Measurements from ENCODE around the gene GAS2.
"Not testable (repeated sequence)": the region's sequence is repeated elsewhere in the genome, so short reads cannot be mapped to it uniquely, and the experiment has no call there.

Gene GAS2

DNA sequence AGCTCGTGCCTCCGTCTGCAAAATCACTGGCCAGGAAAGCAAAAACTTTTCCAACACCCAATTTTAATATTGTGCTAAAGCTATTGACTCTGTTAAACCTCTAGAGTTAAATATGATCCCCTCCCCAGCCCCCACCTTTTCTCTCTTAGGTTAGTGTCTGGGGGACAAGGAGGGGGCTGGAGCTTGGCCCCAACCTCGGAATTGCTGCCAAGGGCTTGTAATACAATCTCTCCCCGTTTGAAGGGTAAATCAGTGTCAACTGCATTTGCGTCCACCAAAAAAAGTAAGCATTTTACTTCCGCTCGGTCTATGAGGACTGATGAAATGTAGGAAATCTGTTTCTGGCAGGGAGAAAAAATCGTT lies at the start of gene GAS2:
Gene GAS2 (plus strand): TSS at position 287 of the 363 bp plus-strand sequence. CDS start 8,259 bp downstream, outside the sequence.
- no peak for DNase-seq (ENCODE audit: low read depth in 1 of 2, low spot score in 1 of 2)

DNA sequence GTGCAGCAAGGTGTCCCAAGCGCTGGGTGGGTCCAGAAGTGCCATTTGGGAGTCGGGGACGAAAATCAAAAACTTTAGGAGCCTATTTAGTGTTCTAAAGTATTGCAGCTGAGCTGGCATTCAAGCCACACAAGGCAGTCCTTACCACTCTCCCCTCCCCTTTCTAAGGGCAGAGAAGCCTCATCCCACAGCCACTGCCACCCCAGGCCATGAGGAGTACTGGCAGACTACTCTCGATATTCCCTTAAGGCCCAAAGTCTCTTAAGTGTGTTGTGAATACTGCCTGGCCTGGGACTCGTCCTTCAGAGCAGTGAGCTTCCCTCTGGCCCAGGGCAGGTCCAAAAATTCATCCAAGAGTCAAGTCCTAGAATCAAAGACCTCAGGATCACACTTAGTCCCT lies 48.5 kb upstream of the GAS2 start:
- DNase-seq (ENCODE audit: low read depth in 1 of 2, low spot score in 1 of 2), result no peak

DNA sequence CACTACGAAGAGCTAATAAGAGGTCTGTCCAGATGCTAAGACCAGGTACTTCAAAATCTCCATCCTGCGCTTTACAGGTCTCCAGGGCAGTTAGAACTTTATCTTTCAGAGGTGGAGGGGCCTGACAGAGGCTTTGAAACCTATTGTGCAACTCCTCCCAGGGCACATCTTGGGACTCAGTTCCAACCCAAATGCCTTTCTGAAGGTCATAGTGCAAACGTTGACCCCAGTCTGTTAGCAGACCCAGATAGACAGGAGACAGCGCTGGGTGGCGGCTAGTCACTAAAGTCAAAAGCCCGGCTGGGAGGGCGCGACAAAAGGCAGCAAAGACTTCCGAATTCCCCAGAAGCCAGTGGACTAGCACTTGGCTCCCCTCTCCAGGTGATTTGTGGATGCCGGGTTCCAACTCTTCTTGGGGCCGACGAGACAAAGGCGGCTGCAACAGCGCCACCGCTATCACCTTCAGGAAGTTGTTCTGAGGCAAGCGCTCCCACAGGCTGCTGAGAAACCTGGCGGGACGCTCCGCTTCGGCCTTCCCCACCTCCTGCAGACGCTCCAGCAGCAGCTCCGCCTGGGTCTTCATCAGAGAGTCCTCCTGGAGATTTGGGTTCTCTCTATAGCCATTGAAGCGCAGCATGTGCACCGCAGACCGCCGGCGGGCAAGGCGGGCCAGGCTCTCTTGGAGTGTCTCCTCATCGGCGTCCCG lies 41.5 kb upstream of the GAS2 start:
- peak; percentile 36 to 48 for DNase-seq (ENCODE audit: low read depth in 1 of 2, low spot score in 1 of 2)

DNA sequence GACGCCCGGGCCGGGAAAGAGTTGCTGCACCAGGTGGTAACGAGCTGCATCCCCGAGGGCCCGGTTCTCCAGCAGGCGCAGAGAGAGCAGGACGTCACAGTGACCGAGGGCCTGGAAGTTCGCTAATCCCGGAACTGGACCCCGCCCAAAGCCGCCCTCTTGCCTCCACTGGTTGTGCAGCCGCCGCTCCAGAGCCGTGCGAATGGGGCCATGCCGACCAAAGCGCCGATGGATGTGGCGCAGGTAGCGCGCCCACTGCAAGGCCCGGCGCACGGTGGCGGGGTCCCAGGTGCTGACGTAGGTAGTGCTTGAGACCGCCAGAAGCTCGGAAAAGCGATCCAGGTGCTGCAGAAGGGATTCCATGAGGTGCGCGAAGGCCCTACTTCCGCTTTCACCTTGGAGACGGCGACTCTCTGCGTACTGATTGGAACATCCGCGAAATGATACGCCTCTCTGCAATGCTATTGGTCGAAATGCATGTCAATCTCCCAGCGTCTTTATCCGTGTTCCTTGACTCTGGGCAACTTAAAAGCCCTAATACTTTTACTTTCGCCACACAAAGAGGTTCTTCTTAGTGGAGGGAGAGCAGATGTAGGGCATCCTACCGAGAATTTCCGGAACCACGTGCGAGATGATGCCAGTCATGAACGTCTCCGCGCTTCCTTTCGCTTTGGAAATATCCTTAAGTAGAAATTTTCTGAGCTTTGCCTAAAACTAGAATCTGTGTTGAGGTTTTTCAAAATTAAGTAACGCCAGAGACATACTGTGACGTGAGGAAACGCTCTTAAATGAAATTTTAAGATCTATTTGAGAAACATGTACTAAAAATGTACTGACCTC lies 40.7 kb upstream of the GAS2 start, which contains the start of gene FANCF:
Gene FANCF (minus strand): TSS at position 376 of the 840 bp plus-strand sequence. CDS start 13 bp downstream, at position 363.
- DNase-seq (ENCODE audit: low read depth in 1 of 2, low spot score in 1 of 2), result peak; percentile 66 to 85

DNA sequence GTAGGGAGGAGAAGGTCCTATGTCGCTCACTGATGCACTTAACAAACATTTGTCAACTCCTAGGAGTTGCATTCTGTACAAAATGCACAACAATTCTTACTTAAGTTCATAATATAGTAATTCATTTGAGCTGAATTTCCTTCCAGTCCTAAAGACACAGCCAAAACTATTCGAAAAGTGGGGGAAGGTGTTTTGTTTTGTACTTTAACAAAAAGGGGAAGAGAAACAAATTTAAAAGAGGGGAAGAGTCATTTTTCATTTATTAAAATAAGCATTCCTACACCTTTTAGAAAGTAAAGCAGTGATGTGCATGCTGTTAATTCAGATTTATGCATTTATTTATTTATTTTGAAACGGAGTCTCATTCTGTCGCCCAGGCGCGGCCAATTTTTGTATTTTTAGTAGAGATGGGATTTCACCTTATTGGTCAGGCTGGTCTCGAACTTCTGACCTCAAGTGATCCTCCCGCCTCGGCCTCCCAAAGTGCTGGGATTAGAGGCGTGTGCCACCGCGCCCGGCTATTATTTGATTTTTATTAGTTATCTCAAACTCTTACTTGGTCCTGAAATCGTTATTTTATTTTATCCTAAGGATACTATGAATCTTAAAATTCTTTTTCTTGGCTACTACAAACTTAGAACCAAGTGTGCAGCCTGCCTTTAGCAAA lies 39.7 kb upstream of the GAS2 start:
- no peak for DNase-seq (ENCODE audit: low read depth in 1 of 2, low spot score in 1 of 2)

DNA sequence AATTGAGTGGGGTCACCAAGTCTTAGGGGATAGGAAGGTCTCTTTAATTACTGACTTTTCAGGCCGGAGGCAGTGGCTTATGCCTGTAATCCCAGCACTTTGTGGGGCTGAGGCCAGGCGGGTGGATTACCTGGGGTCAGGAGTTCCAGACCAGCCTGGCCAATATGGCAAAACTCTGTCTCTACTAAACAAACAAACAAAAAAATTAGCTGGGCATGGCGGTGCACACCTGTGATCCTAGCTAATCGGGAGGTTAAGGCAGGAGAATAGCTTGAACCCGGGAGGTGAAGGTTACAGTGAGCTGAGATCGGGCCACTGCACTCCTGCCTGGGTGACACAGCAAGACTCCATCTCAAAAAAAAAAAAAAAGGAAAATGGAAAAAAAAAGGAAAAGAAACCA lies 39.0 kb upstream of the GAS2 start:
- DNase-seq (ENCODE audit: low read depth in 1 of 2, low spot score in 1 of 2), result no peak

DNA sequence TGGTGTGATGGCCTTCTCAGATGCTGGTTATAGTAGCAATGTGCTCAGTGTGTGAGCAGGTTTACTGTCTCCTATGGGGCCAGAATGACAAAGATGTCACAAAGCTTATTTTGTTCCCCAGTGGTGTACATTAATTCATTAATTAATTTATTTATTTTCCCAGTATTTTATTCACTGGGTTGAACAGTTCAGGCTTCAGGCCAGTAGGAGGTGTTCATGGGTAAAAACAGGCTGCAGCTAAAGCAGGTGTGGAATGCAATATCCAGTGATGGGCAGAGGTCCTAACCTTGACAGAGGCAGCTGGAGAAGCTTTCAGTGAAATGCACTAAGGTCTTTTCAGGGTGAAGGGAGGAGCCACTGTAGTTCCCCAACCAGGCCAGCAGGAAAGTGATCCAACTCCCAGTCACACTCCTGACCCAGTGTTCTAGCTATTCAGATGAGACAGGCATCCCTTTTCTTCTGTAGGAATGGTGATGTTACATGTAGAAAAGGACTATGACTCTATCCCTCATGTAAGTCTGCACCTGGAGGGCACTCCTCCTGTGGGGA lies 33.0 kb upstream of the GAS2 start:
- DNase-seq (ENCODE audit: low read depth in 1 of 2, low spot score in 1 of 2), result no peak

DNA sequence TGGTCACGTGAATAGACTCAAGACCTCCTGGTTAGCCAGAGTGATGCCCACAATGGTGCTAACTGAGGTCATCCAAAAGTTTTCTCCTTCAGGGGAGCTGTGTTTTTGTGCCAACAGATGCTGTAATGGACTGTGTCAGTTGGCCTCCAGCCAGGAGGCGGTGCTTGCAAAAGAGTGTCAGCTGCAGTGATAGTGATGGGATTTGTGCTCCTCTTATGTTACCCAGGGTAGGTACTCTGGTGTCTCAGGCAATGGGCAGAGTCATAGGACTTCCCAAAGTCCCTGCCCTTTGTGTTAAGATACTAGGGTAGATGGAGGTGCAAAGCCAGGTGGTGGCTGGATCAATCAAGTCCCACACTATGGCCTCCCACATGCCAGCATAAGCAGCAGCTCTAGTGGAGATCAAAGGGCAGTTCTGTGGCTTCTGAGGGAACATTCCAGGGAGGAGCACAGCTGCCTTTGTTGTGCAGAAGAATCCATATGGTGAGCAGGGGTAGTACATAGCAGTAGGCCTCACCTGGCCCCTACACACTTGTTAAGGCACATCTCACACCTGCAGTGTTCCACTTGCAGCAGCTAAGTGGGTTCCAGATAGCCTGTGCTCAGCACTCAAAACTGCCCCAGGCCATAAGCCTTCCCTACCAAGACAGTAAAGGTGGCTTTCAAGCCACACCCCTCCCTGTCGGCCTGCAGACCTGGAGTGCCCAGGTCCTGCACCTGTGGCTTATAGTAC lies 31.3 kb upstream of the GAS2 start:
- no peak for DNase-seq (ENCODE audit: low read depth in 1 of 2, low spot score in 1 of 2)

DNA sequence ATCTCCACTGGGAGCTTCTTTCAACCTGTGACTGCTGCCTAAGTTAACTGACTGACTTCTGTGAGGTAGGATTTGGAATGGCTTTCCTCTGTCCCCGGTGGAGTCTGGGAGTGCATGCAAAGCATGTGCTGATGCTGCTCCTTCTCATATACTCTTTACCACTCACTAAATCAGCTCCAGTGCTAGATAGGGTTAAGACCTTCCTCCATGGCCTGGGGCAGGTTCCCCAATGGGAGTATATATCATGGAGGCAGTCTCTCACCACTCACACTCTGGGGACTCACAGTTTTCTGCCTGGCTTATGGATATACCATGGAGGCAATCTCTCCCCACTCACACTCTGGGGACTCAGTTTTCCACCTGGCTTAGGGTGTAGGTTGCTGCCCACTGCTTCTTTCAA lies 30.7 kb upstream of the GAS2 start:
- no peak for DNase-seq (ENCODE audit: low read depth in 1 of 2, low spot score in 1 of 2)

DNA sequence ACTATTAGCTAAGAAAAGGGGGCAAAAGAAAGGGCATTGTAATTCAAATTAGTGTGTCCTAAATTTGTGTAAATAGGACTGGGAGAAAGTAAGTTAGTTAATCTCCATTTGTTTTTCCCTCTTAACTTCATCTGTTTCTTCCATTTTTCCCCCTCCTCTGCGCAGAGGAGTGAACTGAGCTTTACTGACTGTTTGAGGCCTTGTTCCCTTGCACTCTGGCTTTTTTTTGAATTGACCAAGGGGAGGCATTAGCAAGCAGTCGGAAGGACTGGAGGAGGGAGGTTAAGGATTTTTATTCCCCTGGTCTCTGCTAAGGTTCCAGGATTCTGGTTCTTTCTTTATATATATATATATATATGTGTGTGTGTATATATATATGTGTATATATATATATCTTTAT lies 25.5 kb upstream of the GAS2 start:
- DNase-seq (ENCODE audit: low read depth in 1 of 2, low spot score in 1 of 2), result no peak

DNA sequence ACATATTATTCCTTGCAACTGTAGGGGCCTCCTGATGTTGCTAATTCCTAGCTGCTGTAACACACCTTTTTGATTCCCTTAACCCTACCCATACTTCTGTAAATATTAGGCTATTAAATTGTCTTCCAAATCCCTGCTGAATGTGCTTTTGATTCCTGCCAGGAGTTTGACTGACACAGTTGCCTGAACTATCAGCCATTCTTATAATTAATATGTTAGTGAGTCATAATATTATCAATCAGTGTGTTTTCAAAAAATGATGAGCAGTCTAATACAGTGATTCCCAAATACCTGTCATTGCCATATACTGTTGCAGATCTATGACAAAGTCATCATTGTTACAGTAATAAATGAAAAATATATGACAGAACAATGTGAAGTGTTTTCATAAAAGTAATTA lies 24.9 kb upstream of the GAS2 start:
- no peak for DNase-seq (ENCODE audit: low read depth in 1 of 2, low spot score in 1 of 2)

DNA sequence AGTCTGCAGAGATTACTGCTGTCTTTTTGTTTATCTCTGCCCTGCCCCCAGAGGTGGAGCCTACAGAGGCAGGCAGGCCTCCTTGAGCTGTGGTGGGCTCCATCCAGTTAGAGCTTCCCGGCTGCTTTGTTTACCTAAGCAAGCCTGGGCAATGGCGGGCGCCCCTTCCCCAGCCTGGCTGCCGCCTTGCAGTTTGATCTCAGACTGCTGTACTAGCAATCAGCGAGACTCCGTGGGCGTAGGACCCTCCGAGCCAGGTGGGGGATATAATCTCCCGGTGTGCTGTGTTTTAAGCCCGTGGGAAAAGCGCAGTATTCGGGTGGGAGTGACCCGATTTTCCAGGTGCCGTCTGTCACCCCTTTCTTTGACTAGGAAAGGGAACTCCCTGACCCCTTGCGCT lies 14.1 kb upstream of the GAS2 start:
- DNase-seq (ENCODE audit: low read depth in 1 of 2, low spot score in 1 of 2), result not testable (repeated sequence)

DNA sequence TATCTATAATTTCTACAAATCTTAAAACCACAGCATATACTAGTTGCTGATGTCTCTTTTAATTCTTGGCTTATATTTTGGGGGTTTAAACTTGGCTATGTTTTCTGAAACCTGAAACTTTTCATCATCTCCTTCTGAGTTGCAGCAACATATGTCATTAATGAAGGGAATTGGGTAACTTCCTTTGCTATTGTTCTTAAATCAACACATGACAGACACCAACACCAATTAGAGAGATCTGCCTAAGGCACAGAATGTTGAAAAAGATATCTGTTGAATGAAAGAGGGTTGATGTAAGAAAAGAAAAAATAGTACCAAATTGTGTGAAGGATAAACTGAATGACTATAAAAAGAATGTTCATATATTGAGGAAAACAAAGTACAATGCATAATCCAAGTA lies 10.3 kb upstream of the GAS2 start:
- no peak for DNase-seq (ENCODE audit: low read depth in 1 of 2, low spot score in 1 of 2)

DNA sequence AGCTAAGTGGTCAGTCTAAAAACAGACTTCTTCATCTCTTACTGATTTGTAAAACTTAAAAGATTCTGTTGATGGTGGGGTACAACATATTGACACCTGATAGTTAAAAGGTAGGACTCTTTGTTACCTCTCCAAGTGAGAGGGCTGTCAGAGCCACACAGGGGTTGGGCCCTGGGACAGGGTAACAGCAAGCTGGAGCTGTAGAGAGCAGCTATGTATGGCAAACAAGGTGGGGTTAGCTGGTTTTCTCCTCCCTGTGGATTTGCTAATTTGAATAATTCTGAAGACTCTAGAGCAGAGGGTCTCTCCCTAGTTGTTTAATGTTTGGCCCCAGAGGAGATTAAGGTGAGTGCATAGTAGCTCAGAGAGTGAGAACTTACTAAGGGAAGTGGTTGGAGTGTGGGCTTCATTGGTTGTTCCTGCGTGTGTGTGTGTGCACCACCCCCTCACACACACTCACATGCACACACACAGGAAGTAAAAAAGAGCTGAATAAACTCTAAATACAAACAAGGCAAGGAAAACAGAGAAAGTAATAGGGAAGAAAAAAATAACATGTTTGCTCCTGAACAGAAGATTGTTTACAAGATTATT lies 9.2 kb upstream of the GAS2 start:
- DNase-seq (ENCODE audit: low read depth in 1 of 2, low spot score in 1 of 2), result no peak

DNA sequence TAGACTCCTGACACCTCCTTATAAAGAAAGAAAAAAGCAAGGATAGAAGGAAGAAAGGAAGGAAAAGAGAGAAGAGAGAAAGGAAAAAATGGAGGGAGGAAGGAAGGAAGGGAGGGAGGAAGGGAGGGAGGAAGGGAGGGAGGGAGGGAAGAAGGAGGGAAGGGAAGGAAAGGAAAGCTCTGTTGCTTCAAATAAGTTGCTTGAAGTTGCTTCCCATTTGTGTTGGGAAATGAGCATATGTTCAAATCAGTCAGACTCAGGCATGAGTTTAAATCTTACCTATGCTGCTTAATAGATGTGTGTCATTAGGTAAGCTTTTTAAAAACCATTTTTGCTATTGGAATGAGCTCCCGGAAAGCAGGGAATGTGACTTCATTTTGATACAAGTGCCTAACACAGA lies 6.6 kb upstream of the GAS2 start:
- no peak for DNase-seq (ENCODE audit: low read depth in 1 of 2, low spot score in 1 of 2)

DNA sequence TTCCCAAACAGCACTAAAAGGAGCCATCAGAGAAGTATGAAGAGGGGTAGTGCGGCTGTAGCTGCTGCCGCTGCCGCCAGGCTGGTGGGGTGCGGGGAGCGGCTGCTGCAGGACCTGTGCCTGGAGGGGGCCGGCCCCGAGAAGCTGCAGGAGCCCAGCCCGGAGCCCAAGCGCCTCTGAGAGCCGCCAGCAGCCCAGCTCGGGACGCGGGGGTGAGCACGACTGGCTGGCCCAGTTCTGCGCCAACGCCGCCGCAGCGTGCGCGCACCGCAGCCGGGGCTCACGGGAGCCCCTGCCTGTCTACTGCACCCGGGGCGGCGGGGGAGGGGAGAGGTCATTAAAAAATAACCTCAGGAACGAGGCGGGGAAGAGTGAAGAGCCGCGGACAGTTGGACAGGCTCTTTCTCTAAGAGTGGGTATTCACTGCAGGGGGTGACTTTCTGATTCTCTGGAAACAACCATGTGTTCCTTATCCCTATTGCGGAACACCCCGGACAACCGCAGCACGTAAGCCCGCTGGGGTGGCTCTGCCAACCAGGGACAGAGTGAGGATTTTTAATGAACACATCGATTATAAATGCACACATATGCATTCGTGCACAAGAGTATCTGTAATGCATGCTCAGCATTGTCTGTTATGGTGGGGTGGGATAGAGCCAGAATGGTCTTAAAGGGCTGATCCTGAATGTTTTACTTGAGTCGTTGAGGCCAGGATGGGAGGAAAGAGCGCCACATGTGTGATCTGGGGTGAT lies 453 bp downstream of the GAS2 start:
- no peak for DNase-seq (ENCODE audit: low read depth in 1 of 2, low spot score in 1 of 2)

DNA sequence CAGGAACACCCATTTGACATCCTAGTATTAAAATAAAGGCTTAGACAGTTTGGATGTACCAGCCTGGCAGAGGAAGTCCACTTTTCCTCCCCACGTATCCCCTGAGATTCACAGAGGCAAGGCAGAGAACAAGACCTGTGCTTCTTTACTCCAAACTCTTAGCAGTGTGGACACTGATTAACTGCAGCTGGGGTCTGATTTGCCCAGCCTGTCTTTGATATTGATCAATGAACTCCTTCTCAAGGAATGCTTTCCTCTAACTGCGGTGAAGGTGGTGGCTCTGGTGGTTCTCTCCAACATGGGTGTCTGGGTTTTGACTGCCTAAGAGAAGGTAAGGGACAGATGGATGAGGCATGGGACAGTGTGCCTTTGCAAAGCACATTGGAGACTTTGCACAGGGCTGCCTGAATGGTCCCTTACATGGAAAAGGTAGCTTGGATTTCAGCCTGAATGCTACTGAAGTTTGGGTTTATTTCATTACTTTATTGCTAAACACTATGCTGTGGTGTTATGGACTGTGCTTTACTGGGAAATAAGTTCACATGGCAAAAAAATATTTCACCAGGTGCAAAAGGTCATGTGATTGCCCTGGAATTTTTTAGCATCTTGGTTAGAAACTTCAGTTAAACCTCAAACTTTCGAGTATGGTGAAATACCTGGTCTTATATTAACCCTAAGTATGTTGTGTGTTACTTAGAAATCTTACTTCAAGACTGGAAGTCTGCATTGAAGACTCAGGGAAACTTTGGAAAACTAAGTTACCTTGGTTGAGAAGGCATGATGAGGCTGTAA lies 1.8 kb downstream of the GAS2 start:
- DNase-seq (ENCODE audit: low read depth in 1 of 2, low spot score in 1 of 2), result no peak

DNA sequence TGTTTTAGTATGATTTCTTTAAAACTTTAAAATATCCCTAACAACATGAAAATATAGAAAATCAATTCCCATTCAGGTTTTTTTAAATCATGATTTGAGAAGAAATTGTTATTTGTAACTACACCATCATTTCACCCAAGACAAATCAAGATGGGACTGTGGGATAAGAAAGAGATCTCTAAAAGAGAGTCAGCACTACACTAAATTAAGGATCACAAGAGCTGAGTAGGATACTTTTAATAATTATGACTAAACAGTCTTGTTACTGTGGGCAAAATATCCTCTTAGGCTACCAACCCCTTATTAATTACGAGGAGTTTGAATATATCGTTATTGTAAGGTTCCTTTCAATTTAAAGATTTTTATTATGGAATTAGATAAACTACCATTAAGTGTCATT lies 3.0 kb downstream of the GAS2 start:
- no peak for DNase-seq (ENCODE audit: low read depth in 1 of 2, low spot score in 1 of 2)

DNA sequence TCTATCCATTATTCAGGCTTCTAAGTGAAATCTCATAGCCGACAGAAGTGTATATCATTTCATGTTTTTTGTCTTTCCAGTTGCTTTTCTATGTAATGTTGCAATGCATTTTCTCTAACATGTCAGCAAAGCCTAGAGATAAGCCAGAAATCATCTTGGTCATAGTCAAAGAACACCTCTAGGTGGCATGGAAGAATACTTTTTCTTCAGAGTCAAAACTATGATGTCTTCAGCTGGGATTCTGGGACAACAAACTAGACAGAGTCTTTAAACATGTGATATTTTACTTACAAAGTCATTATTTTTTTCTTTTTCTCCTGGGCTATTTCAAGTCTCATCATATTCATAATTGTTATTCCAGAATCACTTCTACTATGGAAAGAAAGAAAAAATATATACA lies 4.4 kb downstream of the GAS2 start:
- no peak for DNase-seq (ENCODE audit: low read depth in 1 of 2, low spot score in 1 of 2)
